Occipital lobe (tissue), 2 donors: ENCODE results near the gene VWA5A. TPM values are rescaled to one million over a fixed set of nuclear protein-coding genes. Genes with fewer than 3 reads are reported as not detected.
"Not testable (repeated sequence)": the region's sequence is repeated elsewhere in the genome, so short reads cannot be mapped to it uniquely, and the experiment has no call there.

Source experiments
- DNase-seq: peaks from one replicate; lab custom pipeline; 2025; lab: John Stamatoyannopoulos, UW
- total RNA-seq: library from RNA; depleted of rRNA; stranded (reverse); fragments of >200 nt; gene quantifications from one replicate; pipeline ENCODE4 v1.2.3, GENCODE V29; 2014

The VWA5A gene
- total RNA-seq, 1 donor from 2014 or later: 5.8 TPM

- DNase-seq: no peak
These were observed 52.6 kb downstream of the VWA5A start for GRCh38 chr11:124167826-124168231.

GRCh38 chr11:124168796-124169195, 53.5 kb downstream of the VWA5A start:
- no peak for DNase-seq

GRCh38 chr11:124170315-124170714, 55.1 kb downstream of the VWA5A start:
- not testable (repeated sequence) for DNase-seq

- DNase-seq: no peak
These were observed 55.7 kb downstream of the VWA5A start for GRCh38 chr11:124170801-124171586.

- no peak for DNase-seq
These were observed 56.9 kb downstream of the VWA5A start for GRCh38 chr11:124172101-124172500.

GRCh38 chr11:124172599-124172998, 57.3 kb downstream of the VWA5A start:
- DNase-seq: no peak

- peak; percentile 15 for DNase-seq
These were observed 58.8 kb downstream of the VWA5A start for GRCh38 chr11:124174001-124174583.

- DNase-seq: no peak
These were observed 61.9 kb downstream of the VWA5A start for GRCh38 chr11:124176925-124177715.

GRCh38 chr11:124179310-124179709, 64.1 kb downstream of the VWA5A start:
- DNase-seq: no peak

- DNase-seq: no peak
These were observed 67.8 kb downstream of the VWA5A start, which contains the start of gene OR10D3 for GRCh38 chr11:124183068-124183467. Gene OR10D3 (plus strand): TSS chr11:124183345. CDS start chr11:124185270, 1,925 bp downstream.

GRCh38 chr11:124190298-124191139, 75.3 kb downstream of the VWA5A start:
- DNase-seq: no peak

- no peak for DNase-seq
These were observed 78.2 kb downstream of the VWA5A start for GRCh38 chr11:124193221-124194010.

GRCh38 chr11:124194293-124195188, 79.3 kb downstream of the VWA5A start:
- DNase-seq: no peak

- peak; percentile 2 for DNase-seq
These were observed 80.0 kb downstream of the VWA5A start for GRCh38 chr11:124195189-124195734.

Other genes starting within 250 kb of the VWA5A start
- not detected for gene TMEM225, start 229.8 kb upstream of the VWA5A start, total RNA-seq
- gene OR8D4, start 213.3 kb upstream of the VWA5A start, total RNA-seq: 0.47 TPM
- gene OR4D5, start 175.8 kb upstream of the VWA5A start, total RNA-seq: not detected
- gene OR6T1, start 171.6 kb upstream of the VWA5A start, total RNA-seq: not detected
- gene OR10S1, start 137.7 kb upstream of the VWA5A start, total RNA-seq: not detected
- gene OR10G6, start 120.3 kb upstream of the VWA5A start, total RNA-seq: not detected
- under 0.01 TPM for gene OR10G4, start 102.5 kb upstream of the VWA5A start, total RNA-seq
- not detected for gene OR10G9, start 92.4 kb upstream of the VWA5A start, total RNA-seq
- gene OR10G8, start 88.7 kb upstream of the VWA5A start, total RNA-seq: not detected
- not detected for gene OR10G7, start 74.1 kb upstream of the VWA5A start, total RNA-seq
- not detected for gene OR10D3, start 67.9 kb downstream of the VWA5A start, total RNA-seq
- not detected for gene OR8G1, start 125.6 kb downstream of the VWA5A start, total RNA-seq
- 0.16 TPM for gene OR8G5, start 140.9 kb downstream of the VWA5A start, total RNA-seq
- not detected for gene OR8D1, start 198.5 kb downstream of the VWA5A start, total RNA-seq
- gene OR8D2, start 204.7 kb downstream of the VWA5A start, total RNA-seq: not detected